Left forelimb (tissue), 1 donor: Measurements from ENCODE around the gene DUSP9.

Experiments
- DNase-seq: peaks from one replicate; pipeline ENCODE4 v3.0.0-alpha.2; 2018; ENCODE audit warnings: low spot score

Gene DUSP9

DNA sequence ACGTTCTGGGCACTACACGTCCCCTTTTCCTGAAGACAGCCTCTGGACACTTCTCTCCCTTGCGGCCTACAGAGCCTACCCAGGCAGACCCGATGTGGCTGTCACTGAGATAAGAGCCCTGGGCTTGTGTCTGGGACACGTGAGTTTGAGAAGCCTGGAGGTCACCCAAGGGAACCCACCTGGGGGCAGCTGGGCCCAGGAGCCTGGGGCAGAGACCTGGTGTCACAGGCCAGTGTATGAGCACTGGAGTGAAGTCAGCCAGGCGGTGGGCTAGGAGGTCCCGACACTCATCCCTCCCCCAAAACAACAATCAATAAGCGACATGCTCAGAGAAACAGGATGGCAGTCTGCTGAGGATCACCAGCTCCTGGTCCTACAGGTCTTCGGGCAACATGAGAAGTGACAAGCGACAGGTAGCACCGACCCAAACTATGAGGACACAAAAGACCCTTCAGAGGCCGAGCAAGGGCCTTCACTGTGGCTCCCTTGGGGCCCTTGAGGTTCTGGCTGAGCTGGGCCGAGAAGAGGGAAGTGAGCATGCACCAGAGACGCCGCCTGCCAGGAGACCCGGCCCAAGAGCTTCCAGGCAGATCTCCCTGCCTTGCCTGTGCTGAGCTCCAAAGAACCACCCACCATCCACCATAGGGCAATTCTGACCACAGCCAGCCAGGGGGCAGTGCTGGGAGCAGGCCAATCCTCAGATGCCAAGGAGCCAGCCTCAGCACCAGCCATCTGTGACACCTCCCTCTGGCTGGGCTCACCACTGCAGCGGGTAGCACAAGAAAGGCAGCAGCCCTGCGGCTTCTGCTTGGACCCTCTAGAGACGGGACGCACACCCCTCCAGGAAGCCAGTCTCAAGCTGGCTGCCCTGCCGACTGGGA, 11.0 kb upstream of the DUSP9 start:
- no peak for DNase-seq

DNA sequence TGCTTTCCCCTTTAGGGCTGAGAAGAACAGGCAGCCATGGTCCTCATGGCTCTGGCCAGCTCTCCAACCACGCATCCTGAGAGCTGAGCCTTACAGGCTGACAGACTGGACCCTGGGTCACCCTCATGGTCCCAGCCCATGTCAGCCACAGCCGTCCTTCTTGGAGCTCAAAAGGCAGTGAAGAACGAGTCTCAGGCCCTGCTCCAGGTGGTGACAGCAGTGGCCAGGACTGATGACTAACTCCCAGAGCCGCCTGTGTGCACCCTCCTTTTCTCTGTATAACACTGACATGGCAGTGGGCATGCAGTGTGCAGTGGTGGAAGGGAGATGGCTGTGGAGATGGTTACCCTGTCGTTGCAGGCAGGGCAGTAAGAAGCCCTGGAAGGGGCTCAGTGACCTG, 10.3 kb upstream of the DUSP9 start:
- DNase-seq, result no peak

DNA sequence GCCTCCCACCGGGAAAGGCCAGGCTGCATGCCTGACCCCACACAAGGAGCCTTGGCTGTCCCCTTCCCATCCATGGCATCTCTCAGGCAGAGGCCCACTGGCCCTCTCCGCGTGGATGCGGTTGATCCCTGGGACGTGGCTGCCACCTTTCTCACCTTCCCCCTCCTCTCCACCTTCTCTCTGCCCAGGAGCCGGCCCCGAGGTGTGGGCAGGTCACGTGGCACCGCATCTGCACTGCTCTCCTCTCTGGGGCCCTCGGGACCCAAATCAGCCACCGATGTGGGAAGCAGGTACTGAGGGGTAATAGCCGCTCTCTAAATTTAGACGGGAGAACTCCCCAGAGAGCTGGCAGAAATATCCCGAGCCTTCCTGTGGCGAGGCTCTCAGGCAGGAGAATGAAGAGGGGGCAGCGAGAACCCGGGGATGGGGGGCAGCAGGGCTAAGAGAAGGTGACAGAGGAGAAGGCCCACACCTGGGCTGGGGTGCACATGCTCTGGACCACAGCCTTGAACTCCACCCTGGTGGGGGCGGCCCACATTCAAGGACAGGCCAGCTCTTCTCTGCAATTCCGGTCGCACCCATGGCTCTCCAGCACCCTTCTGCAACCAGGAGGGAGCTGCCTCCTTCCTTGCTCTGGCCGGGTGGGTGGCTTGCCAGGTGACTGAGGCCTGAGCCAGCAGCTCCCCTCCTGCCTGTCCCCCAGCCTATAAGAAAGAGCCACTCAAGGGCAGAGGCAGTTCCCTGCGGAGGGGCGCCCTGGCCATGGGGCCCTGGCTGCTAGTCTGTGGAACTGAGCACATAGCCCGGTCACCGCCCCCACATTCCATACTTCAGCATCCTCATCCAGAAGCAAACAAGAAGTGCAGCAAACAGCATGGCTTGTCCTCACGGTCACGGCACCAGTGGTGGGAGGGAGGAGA, 9.6 kb upstream of the DUSP9 start:
- no peak for DNase-seq

DNA sequence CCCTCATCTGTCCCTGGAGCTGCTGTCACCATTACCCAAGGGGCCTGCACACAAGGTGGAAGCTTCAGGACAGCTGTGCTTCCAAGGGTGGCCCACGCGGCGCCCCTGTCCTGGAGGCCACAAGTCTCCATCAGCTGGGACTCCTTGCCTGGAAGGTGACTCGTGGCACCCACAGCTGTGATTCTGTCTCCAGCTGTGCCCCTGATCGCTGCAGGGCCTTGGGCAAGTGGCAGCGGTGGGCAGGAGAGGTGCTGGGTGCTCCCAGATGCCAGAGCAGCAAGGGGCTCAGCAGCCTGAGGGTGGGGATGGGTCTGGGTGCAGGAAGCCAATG, 9.0 kb upstream of the DUSP9 start:
- DNase-seq, result no peak

DNA sequence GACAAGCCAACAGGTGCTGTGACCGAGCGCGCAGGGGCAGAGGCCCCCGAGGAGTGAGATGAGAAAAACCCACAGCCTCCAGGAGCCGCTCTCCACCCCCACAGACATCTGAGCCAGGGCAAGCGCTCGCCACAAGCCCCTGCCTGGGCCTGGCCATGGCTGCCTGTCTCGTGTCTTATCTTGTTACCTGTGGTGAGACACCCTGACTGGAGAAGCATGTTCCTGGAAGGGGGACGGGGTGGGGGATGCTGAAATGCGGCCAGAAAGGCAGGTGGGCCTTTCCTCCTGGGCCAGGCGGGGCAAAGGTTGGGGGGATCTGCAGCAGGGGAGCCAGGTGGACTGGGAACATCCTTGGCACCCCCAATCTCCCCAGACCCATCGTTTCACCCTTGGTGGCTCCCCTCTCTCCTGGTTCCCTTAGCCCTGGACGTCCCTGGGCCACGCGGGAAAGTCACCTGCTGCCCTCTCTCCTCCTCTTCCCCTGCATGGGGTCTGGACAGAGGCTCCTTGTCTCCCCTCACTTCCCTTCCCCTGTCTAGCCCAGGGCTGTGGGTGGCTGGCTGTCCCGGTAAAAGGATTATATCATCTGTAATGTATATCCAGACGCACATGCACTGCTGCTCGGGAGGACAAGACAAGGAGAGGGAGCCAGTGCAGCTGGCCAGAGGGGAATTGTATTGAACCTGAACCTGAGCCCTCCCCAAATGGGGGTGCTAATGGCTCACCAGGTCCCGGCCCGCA, 8.4 kb upstream of the DUSP9 start:
- no peak for DNase-seq

DNA sequence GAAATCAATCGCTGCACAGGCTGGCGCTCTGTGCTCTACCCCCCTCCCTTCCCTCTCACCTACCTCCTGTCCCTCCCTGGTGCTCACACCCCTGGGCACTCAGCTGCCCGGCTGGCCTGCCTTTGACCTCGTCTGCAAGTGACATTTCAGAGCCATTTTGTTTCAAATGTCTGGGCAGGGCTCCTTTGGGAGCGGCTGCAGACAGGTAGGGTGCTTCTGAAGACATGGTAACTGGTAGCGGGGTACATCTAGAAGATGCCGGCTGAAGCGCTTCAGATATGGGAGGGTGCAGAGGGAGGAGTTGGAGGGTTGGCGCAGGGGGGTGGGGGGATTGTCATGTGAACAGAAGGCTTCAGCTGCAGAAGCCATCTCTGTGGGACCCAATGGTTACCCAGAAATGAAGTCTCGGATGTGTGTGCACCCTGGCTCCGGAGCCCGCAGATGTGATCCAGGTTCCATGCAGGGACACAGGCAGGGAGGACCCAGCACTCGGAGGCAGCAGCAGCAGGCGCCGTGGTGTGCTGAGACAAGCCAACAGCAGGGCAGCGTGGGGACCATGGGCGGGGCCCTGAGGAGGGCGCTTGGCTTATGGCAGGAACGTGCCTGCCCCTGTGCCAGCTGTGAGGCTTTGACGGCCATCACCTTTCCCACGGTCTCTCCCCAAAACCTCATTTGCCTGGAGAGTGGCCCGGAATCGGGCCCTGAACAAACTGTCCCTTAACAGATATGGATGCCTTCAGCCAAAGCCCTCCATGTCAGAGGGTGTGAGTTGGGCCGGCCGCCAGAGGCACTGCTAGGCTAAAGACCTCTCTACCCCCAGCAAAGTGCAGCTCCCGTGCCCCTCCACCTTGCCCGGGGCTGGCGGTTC, 7.6 kb upstream of the DUSP9 start:
- DNase-seq, result no peak

DNA sequence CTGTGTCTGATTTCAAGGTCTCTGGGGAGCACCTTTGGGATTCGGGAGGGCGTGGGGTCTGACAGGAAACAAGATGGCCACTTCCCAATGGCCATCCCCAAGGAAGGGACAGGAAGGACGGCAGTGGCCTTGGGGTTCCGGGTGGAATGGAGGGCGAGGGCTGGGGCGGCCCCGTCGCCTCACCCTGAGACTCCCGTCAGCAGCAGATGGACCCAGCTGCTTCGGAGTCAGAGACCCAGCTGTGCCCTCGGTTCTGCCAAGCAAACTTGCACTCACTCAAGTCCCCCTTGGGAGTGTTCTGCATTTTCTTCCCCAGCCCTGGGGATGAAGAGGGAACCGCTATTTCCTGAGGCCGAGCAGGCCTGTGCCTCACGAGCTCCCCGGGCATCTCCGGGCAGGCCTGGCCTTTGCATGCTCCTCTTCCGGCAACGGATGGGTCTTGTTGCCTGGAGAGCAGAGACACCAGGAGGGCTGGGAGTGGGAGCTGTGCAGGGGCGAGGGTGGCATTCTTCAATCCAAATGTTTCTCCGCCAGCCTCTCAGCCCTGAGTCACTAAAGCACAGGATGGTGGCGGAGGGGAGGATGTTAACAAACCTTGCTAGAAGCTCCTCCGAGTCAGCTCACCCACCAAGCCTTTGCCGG, 6.8 kb upstream of the DUSP9 start:
- no peak for DNase-seq

DNA sequence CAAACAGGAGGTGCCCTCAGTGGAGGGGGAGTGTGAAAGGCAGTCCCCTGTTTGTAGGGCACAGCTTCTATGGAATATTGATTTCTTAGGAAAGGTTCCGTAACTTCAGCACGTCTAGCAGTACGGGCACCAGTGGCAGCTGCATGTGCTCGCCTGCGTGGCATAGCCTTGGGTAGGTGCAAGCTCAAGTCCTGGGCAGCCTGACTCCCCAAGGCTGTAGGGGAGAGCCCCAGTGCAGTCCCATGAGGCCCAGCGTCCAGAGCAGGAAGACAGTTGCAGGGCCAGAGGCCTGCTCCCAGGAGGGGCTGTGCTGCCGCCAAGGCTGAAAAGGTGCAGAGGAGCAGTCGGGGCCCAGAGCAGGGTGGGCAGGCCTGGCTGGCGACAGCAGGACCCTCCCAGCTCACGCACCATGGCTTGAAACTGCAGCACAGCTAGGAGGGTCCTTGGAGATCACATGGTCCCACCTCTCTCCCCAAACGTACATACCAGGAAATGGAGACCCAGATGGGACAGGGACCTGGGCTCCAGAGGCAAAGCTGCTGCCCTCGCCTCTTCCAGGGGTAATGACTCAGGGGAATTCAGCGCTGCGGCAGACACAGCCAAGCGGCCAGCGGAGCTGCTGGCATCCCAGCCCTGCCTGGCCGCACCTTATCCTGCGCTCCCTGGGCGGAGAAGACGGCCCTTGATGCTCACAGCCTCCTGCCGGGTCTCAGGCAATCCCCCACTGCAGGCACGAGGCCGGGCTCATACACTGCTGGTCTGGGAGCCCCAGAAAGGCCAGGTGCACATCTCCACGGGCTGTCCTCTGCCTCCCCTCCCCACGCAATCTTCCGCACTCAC, 6.0 kb upstream of the DUSP9 start:
- no peak for DNase-seq

DNA sequence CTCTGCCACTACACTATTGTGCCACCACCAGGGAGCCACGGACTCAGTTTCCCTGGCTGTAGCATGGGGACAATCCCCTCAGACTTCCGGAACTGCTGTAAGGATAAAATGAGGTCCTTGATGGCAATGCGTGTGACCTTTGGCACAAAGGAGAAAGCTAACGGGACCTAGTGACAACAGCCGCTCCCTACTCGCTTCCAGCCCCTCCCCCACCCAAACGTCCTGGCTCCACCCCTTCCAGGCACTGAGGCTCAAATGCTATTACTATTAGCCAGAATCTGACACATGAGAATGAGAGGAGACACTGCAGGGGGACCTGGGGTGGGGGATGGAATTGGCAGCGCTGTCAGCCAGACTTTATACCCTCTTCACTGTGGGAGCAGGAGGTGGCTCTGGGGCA, 5.4 kb upstream of the DUSP9 start:
- DNase-seq, result no peak

DNA sequence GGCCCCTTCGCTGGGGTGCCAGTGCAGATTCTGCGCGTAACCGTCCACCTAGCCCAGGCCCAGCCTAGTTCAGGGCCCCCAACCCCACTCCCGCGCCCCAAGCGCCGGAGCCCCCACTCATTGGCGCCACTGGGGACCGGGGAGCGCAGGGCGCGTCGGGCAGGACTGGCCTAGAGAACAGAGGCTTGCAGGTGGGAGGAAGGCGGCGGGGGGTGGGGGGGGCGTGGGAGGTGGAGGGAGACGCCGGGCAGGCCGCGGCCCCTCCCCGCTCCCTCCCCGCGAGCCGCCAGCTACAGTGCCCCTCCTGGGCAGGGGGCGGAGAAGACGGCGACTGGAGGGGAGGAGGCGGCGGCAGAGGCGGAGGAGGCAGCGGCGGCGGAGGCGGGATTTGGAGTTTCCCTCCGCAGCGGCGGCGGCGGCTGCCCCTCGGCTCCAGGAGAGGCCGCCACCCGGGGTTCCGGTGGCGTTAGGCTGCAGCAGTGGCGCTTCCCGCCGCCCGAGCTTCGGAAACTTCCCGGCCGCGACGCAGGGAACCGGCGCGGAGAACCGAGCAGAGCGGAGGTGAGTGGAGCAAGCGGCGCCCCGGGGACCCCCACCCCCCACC, 4.8 kb upstream of the DUSP9 start:
- no peak for DNase-seq

DNA sequence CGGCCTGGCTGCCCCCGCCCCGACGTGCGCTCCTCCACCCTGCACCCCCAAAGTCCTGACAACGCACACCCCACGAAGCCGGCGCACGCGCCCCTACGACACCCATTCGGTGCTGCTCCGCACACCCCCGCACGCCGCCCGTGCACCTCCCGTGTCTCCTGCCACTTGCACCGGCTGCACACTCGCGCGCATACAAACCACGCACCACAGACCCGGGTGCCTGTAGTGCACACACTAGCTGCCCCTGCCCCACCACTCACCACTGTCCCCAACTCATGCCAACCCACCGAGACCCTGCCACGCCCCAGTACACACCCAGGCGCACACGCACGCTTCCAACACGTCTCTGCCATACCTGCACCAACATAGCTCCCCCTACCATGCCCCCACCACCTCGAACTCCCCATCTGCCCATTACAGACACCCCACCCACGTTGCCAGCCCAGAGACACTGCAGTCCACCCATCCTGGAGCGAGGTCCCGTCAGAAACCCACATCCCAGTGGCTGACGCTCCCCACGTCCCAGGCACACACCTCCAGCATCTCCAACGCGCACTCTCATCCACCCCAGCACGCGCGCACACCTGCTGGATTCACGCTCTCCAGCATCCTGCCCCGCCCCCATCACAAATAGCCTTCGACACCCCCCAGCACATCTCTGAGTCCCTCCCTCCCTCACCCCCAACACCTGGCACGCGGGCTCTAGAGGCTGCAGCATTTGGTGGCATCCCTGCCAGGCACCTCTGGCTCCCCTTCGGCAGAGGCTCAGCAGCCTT, 4.2 kb upstream of the DUSP9 start:
- no peak for DNase-seq

DNA sequence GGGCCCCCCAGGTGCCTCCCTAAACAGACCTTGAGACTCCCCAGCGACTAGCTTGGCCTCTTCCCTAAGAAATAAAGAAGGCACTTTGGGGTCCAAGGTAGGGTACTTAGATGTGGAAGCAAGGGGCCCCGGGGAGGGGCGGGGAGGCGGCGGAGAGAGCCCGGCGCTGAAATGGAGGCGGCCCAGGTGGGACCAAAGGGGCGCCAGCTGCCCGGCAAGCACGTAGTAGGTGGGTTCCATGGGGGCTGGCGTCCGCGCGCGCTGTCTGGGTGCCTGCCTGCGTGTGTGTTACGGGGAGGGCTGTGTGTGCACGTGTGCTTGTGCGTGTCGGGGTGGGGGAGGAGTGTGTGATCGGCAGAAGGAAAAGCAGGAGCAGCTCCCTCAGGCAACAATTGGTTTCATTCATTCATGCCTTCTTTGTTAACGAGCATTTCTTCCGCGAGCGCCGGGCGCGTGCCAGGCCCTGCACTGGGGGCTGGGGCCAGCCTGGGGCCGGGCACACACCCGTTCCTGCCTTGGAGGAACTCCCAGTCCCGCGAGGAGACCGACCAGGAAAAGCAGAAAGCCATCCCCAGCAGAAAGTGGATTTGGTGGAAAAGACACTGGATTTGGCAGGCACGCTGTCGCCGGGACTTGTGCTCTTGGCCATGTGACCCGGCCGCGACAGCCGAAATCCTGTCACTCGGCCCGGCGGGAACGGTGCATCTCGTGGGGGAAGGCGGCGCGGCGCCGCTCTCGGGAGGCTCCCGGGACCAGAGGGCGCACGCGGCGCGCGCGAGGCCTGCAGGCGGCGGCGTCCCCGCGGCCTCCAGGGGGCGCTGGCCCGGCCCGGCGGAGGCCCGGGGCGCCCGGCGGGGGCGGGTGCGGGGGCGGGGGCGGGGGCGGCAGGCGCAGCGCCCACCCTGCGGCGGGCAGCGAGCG, 3.3 kb upstream of the DUSP9 start:
- no peak for DNase-seq

DNA sequence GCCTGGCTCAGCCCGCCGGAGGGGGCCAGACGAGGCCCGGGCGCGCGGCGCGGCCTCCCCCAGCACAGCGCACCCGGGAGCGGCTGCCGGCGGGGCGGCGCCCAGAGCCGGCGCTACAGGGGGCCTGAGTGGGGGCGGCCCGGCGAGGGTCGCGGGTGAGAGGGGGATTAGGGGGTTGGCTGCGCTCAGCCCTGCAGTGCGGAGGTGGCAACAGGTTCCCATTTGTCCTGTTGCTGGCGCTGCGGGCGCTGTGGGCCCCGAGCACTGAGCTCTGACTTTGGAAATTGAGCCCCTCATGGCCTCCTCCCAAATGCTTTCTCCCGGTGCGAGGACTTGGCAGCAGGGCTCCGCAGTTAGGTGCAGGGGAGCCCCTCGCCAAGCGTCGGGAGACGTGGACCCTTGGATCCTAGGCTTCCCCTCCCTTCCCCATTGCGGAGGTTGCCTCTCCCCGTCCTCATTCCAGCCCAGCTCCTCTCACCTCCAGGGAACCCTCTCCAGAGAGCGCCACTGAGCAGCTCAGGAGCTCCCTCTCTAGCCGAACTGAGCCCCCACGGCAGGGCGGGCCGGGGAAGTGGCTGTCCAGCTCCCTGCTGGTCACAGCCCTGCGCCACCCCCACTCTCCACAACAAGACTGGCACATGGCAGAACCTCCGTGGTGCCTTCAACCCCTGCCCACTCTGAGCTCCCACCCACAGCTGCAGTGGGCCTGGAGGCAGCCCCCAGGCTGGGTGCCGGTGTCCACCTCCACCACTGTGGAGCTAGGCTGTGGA, 2.5 kb upstream of the DUSP9 start:
- no peak for DNase-seq

DNA sequence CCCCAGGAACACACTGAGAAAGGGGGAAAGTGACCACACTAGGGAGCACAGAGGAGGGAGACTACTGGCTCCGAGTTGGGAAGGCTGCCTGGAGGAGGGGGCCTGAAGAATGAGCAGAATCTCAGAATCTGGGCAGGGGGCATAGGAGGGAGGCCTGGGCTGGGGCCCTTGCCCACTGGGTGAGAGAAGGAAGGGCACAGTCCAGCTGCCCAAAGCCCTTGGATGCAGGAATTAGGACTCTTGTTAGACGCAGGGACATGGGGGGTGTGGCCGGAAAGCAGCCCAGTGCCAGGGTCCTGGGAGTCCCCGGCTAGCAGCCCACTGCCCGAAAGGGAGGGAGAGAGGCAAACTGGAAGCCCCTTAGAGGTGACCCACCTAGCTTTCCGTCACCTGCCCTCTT, 1.9 kb upstream of the DUSP9 start:
- peak; percentile 23 for DNase-seq

DNA sequence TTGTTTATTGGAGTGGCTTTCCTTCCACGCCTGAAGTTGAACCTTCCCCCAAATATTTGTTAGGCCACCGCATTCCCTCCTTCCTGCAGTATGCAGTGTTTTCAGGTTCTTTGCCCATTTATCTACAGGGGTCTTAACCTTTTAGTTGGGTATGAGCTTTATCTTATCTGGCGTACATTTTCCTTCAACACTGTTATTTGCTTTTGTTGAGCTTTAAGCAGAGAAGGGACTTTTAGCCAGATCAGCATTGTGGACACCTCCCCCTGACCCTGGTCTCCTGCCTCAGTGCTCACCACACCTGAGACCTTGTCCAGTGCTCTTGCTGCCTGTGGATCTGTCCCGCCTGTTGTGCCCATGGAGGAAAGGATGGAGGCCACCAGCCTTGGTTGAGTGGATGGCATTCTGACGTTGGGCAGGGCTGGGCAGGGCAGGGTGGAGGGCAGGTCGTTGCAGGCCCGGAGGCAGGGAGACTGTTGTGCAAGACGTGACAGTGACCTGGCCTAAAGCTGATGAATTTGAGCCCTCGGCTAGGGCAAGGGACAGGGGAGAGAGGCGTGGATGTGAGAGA, 998 bp upstream of the DUSP9 start:
- DNase-seq, result peak; percentile 23

DNA sequence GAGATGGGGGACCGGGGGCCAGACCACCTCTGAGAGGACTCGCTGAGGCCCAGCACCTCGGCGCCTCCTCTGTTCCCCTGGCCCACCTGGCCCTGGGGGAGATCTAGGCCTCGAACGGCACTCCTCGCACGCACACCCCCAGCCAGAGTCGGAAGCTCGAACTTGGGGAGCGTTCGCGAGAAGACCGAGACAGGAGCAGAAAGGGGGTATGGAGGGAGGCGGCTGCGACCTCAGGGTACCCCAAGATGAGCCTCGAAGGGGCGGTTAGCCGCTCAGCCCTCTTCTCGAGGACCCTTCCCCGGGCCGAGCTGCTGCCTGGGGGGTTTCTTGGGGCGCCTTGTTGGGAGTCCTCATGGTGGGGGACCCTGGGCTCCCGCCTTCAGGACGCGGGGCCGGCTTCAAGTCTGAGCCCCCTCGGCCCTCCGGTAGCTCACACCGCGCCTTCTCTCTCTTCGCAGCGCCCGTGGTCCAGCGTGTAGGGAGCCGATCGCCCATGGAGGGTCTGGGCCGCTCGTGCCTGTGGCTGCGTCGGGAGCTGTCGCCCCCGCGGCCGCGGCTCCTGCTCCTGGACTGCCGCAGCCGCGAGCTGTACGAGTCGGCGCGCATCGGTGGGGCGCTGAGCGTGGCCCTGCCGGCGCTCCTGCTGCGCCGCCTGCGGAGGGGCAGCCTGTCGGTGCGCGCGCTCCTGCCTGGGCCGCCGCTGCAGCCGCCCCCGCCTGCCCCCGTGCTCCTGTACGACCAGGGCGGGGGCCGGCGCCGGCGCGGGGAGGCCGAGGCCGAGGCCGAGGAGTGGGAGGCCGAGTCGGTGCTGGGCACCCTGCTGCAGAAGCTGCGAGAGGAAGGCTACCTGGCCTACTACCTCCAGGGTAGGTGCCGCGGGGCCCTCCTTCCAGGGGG, 706 bp downstream of the DUSP9 start:
- peak; percentile 8 for DNase-seq
